Parathyroid adenoma (tissue), 2 donors: ENCODE measurements around the gene CCDC192.

Source experiments
- H2AFZ ChIP-seq: fragments of 300-600 bp; sonication (generic); one replicate; pipeline ENCODE4 v1.7.0; 2017; ENCODE audit warnings: antibody characterized with exemption, mild to moderate bottlenecking
- H3K27ac ChIP-seq: fragments of 300-600 bp; sonication (generic); one replicate; pipeline ENCODE4 v1.7.0; 2017
- H3K27me3 ChIP-seq: fragments of 300-600 bp; sonication (generic); one replicate; pipeline ENCODE4 v1.7.0; 2017; ENCODE audit warnings: low read length; ENCODE audit not compliant: control insufficient read depth, insufficient read depth
- H3K36me3 ChIP-seq: fragments of 300-600 bp; sonication (generic); one replicate; pipeline ENCODE4 v1.7.0; 2017; ENCODE audit warnings: low read length; ENCODE audit not compliant: control insufficient read depth, insufficient read depth
- H3K4me1 ChIP-seq: fragments of 300-600 bp; sonication (generic); one replicate; pipeline ENCODE4 v1.7.0; 2017; ENCODE audit warnings: control low read depth
- H3K4me2 ChIP-seq: fragments of 300-600 bp; sonication (generic); one replicate; pipeline ENCODE4 v1.7.0; 2017; ENCODE audit warnings: low read length
- H3K4me3 ChIP-seq: fragments of 300-600 bp; sonication (generic); one replicate; pipeline ENCODE4 v1.7.0; 2017; ENCODE audit warnings: low read depth, low read length
- H3K79me2 ChIP-seq: fragments of 300-600 bp; sonication (generic); one replicate; pipeline ENCODE4 v1.7.0; 2017; ENCODE audit warnings: control low read depth
- H3K9ac ChIP-seq: fragments of 300-600 bp; sonication (generic); one replicate; pipeline ENCODE4 v1.7.0; 2017; ENCODE audit warnings: mild to moderate bottlenecking
- H3K9me3 ChIP-seq: fragments of 300-600 bp; sonication (generic); one replicate; pipeline ENCODE4 v1.7.0; 2017; ENCODE audit warnings: low read length; ENCODE audit not compliant: control insufficient read depth
- TF ChIP-seq, protein P1 (sequence below): fragments of 300-600 bp; sonication (generic); IDR thresholded peaks from one replicate; pipeline ENCODE4 v1.7.0; 2017; ENCODE audit warnings: antibody characterized with exemption, mild to moderate bottlenecking
- donor health status: primary hyperparathyroidism.

The CCDC192 gene

DNA sequence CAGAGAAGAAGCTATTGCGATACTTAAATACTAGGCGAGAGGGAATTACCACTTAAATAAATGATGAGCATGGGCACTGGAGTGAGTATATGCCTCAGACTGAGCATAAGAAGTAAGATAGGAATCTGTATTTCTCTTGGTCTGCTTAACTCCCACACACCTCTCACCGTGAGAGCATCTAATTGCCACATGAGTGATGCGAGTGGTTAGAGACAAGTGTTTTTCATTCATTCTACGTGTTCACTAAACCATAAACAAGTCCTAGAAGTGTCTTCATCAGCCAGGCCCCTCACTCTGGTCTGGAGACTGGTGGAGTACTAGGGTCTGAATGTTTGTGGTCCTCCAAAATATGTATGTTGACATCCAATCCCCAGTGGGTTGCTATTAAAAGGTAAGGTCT lies 230.2 kb downstream of the CCDC192 start:
- Histone ChIP-seq H3K27me3 (no peaks in the 10 kb centered on the region), H2AFZ (no peak overlapping the region), H3K4me3 (no peak overlapping the region), H3K9ac (no peak overlapping the region), H3K9me3 (no peaks in the 10 kb centered on the region), H3K4me1 (no peaks in the 10 kb centered on the region), H3K36me3 (no peaks in the 10 kb centered on the region), H3K4me2 (no peak overlapping the region), H3K79me2 (no peaks in the 10 kb centered on the region), H3K27ac (no peak overlapping the region)
- TF ChIP-seq, protein P1, sequence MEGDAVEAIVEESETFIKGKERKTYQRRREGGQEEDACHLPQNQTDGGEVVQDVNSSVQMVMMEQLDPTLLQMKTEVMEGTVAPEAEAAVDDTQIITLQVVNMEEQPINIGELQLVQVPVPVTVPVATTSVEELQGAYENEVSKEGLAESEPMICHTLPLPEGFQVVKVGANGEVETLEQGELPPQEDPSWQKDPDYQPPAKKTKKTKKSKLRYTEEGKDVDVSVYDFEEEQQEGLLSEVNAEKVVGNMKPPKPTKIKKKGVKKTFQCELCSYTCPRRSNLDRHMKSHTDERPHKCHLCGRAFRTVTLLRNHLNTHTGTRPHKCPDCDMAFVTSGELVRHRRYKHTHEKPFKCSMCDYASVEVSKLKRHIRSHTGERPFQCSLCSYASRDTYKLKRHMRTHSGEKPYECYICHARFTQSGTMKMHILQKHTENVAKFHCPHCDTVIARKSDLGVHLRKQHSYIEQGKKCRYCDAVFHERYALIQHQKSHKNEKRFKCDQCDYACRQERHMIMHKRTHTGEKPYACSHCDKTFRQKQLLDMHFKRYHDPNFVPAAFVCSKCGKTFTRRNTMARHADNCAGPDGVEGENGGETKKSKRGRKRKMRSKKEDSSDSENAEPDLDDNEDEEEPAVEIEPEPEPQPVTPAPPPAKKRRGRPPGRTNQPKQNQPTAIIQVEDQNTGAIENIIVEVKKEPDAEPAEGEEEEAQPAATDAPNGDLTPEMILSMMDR: no peak

GRCh38 chr5:127934791-127935256 lies 231.6 kb downstream of the CCDC192 start:
- Histone ChIP-seq H3K27me3 (no peaks in the 10 kb centered on the region), H3K9ac (no peak overlapping the region), H3K4me2 (no peak overlapping the region), H3K9me3 (no peaks in the 10 kb centered on the region), H3K4me1 (no peaks in the 10 kb centered on the region), H2AFZ (no peak overlapping the region), H3K27ac (no peak overlapping the region), H3K79me2 (no peaks in the 10 kb centered on the region), H3K36me3 (no peaks in the 10 kb centered on the region), H3K4me3 (no peak overlapping the region)
- TF ChIP-seq, protein P1: no peak

DNA sequence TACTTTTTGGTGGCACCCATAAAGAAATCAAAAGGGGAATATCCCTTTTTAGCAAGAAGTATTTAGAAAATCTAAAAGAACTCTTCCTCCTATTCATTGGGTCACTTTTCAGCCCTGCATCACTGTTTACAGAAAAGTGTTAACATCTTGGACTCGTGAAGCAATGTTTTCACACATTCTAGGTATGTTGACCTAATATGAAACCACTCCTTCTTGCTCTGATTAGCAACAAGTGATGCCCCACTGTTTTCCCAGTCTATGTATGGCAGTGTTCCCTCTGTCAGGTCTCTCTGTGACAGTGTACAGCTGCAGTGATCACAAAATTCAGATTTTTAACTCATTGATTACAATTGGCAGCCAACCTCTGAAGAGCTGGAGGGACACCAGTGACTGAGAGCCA lies 232.2 kb downstream of the CCDC192 start:
- Histone ChIP-seq H3K9ac (no peak overlapping the region), H3K4me3 (no peak overlapping the region), H3K27me3 (no peaks in the 10 kb centered on the region), H3K4me1 (no peaks in the 10 kb centered on the region), H2AFZ (no peak overlapping the region), H3K4me2 (no peak overlapping the region), H3K36me3 (no peaks in the 10 kb centered on the region), H3K79me2 (no peaks in the 10 kb centered on the region), H3K9me3 (no peaks in the 10 kb centered on the region), H3K27ac (no peak overlapping the region)
- TF ChIP-seq, protein P1: no peak

DNA sequence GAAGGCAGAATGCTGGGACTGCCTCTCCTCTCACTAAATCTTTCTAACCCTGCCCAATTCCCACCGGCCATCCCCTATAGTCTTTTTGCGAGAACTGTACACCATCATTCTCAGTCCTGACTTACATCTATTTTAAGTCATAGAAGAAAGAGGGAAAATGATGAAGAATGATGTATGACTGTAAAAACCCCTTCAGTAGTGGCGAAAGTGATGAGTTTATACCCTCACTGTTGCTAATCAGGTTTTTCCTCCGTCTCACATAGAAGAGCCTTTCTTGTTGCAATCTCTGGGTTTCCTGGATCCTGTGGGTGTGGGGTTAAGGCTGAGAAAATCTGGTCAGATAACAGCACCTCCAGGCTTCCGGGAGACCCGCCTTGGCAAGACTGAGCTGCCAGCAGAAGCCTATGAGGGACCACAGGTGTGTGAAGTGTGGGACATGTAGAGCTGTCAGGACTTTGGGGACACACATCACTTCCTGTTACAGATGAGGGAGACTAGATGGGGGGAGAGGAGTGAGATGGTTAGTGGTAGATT lies 233.3 kb downstream of the CCDC192 start:
- H3K9me3 ChIP-seq: no peaks in the 10 kb centered on the region
- TF ChIP-seq, protein P1: no peak
- H3K4me2 ChIP-seq: no peak overlapping the region
- no peak overlapping the region for H3K27ac ChIP-seq
- no peaks in the 10 kb centered on the region for H3K79me2 ChIP-seq
- no peak overlapping the region for H3K9ac ChIP-seq
- H3K4me1 ChIP-seq: no peaks in the 10 kb centered on the region
- H3K4me3 ChIP-seq: no peak overlapping the region
- no peak overlapping the region for H2AFZ ChIP-seq
- no peaks in the 10 kb centered on the region for H3K27me3 ChIP-seq
- no peaks in the 10 kb centered on the region for H3K36me3 ChIP-seq

DNA sequence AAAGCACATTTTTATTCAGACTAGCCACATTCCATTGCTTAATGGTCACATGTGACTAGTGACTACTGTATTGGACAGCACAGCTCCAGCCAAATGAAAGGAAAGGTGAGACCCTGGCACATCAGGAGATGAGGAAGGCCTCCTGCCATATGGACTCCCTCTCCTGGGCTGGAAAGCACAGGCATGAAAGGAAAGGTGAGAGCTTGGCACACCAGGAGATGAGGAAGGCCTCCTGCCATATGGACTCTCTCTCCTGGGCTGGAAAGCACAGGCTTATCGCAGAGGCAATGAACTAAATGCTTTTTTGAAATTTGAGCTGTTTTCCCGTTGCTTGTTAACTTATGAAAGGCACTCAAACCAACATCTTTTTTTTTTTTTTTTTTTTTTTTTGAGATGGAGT lies 235.6 kb downstream of the CCDC192 start:
- H3K4me3 ChIP-seq: no peak overlapping the region
- H3K27me3 ChIP-seq: no peaks in the 10 kb centered on the region
- H3K9ac ChIP-seq: no peak overlapping the region
- no peak overlapping the region for H3K27ac ChIP-seq
- no peaks in the 10 kb centered on the region for H3K9me3 ChIP-seq
- no peaks in the 10 kb centered on the region for H3K79me2 ChIP-seq
- H2AFZ ChIP-seq: no peak overlapping the region
- H3K36me3 ChIP-seq: no peaks in the 10 kb centered on the region
- H3K4me2 ChIP-seq: no peak overlapping the region
- H3K4me1 ChIP-seq: no peaks in the 10 kb centered on the region
- TF ChIP-seq, protein P1: no peak
